B cell (primary cell): Measurements from ENCODE around the gene ANKRD2.

Experiments
- EZH2 ChIP-seq: IDR thresholded peaks from 2 replicates; pipeline ENCODE4 v1.6.1; 2012; ENCODE audit warnings: borderline replicate concordance, low read depth, mild to moderate bottlenecking, moderate library complexity, low read length; ENCODE audit not compliant: insufficient read depth, poor library complexity, severe bottlenecking
- TF ChIP-seq, protein P1 (sequence below): fragments of 200-600 bp; IDR thresholded peaks from one replicate; pipeline ENCODE4 v1.8.0; 2022; ENCODE audit warnings: antibody characterized with exemption, mild to moderate bottlenecking

DNA sequence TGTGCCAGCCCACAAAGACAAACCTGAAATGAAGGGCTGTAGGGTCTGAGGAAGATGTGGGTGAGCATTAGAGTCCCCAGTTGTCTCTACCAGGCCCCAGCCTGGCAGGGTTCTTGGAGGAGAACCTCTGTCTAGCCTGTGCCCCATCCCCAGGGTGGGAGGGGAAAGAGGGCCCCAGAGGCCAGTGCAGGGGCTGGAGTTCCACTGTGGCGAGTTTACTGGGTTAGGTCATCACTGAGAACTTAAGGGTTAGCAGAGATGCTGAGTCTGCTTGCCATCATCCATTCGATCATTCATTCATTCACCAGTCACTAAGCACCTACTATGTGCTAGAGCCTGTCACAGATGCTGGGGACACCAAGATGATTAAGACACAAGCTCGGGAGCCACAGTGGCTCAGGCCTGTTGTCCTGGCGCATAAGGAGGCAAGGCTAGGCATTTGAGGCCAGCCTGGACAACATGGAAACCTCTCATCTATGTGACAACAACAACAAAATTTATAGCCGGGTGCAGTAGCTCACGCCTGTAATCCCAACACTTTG is 2.6 kb downstream of the ANKRD2 start:
- TF ChIP-seq, protein P1, sequence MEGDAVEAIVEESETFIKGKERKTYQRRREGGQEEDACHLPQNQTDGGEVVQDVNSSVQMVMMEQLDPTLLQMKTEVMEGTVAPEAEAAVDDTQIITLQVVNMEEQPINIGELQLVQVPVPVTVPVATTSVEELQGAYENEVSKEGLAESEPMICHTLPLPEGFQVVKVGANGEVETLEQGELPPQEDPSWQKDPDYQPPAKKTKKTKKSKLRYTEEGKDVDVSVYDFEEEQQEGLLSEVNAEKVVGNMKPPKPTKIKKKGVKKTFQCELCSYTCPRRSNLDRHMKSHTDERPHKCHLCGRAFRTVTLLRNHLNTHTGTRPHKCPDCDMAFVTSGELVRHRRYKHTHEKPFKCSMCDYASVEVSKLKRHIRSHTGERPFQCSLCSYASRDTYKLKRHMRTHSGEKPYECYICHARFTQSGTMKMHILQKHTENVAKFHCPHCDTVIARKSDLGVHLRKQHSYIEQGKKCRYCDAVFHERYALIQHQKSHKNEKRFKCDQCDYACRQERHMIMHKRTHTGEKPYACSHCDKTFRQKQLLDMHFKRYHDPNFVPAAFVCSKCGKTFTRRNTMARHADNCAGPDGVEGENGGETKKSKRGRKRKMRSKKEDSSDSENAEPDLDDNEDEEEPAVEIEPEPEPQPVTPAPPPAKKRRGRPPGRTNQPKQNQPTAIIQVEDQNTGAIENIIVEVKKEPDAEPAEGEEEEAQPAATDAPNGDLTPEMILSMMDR, result no peak
- TF ChIP-seq EZH2, result no peak
